GM21825 (cell line): Measurements from ENCODE around the gene LATS2.
"Not testable (repeated sequence)": the region's sequence is repeated elsewhere in the genome, so short reads cannot be mapped to it uniquely, and the experiment has no call there.

Experiments
- ATAC-seq: cut with Tn5 transposase; IDR thresholded peaks from one replicate; pipeline ENCODE4 v1.9.1; 2021; ENCODE audit warnings: mild to moderate bottlenecking, moderate library complexity; ENCODE audit not compliant: unreplicated experiment

Gene LATS2

GRCh38 chr13:21075379-21076249 lies 14.2 kb upstream of the LATS2 start:
- no peak for ATAC-seq

DNA sequence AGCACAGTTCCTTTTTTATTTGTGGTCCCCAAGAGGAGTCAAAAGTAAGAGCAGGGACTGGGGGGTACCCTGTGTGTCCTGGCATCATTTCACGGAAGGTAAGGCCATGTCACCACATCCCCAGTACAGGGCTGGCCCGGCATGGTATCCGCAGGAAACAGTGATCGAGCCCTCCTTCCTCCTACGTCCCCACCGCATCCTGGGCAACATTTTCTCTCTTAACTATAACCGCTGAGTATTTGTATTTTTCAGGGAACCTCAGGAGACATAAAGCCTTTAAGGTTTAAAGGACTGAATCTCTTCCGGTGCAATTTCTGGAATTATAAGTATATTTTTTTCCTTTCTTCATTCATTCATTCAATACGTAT lies 13.6 kb upstream of the LATS2 start:
- ATAC-seq = no peak

DNA sequence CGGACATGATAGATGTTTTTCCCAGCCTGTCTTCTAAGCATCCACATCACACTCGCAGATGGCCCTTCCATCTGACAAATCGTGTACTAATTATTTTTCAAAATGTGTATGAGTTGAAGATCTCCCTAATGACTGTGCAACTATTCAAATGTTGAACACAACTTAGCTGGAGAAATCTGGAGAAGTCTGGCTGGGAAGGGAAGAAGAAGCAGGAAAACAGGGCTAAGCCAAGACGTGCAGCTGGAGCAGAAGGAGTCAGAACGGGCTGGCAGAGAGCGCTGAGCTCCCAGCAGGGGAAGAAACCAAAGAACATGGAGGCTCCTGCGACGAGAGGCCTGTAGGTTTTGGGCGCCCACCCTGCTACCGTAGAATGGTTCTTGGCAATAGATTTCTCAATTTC lies 13.2 kb upstream of the LATS2 start:
- ATAC-seq = no peak

- no peak for ATAC-seq
These were observed 10.5 kb upstream of the LATS2 start for GRCh38 chr13:21071924-21072323.

GRCh38 chr13:21071015-21071414 lies 9.6 kb upstream of the LATS2 start:
- ATAC-seq = no peak

- ATAC-seq = no peak
These were observed 8.2 kb upstream of the LATS2 start for GRCh38 chr13:21069561-21070004.

GRCh38 chr13:21067848-21068247 lies 6.5 kb upstream of the LATS2 start:
- ATAC-seq = no peak

- ATAC-seq = no peak
These were observed 5.6 kb upstream of the LATS2 start for GRCh38 chr13:21066946-21067345.

GRCh38 chr13:21065686-21066085 lies 4.3 kb upstream of the LATS2 start:
- no peak for ATAC-seq

- ATAC-seq = no peak
These were observed 1.6 kb upstream of the LATS2 start for GRCh38 chr13:21063031-21063430.

- ATAC-seq = peak; percentile 21
These were observed 903 bp downstream of the LATS2 start for GRCh38 chr13:21060338-21061028.

GRCh38 chr13:21059641-21060337 lies 1.6 kb downstream of the LATS2 start:
- no peak for ATAC-seq

- no peak for ATAC-seq
These were observed 3.0 kb downstream of the LATS2 start for GRCh38 chr13:21058361-21058760.

DNA sequence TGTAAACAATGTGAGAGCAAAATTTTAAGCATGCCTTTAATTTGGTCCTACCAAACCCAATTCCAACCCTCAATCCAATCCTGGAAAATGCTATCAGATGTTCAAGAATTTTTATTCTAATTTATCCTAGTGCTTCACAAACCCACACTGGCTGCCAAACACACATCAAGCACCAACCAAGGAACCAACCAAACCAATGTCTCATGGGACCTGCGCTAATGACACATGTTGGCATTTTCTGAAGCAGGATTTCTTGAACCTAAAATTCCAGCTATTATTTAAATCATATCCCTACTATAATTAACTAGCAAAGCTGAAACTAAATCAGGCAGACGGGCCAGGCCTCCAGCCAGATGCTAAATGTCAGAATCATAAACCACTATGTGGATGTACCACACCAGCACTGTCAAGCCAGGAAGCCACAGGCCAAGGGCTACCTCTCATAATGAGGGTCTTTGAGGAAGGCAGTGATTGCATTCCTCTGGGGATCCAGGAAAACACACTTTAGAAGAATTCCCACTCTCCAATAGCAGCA lies 5.8 kb downstream of the LATS2 start:
- no peak for ATAC-seq

DNA sequence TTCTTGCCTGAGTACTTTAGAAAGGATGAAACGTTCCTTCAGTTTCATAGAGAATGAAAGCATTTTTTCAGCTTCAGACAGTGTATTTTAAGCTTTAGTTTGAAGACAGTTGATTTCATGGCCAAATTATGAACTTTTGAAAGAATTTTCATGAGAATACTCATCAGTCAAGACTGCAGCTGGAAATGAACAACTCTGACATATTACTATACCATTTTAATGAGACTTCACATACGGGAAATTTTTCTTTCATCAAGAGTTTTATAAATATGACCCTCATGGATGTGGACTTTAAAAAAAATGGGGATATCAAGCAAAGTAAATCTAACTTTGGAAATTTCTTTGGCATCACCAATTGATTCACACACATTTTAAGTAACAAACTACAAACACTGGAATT lies 6.4 kb downstream of the LATS2 start:
- no peak for ATAC-seq

GRCh38 chr13:21054313-21054712 lies 7.1 kb downstream of the LATS2 start:
- no peak for ATAC-seq

- no peak for ATAC-seq
These were observed 8.2 kb downstream of the LATS2 start for GRCh38 chr13:21053231-21053630.

DNA sequence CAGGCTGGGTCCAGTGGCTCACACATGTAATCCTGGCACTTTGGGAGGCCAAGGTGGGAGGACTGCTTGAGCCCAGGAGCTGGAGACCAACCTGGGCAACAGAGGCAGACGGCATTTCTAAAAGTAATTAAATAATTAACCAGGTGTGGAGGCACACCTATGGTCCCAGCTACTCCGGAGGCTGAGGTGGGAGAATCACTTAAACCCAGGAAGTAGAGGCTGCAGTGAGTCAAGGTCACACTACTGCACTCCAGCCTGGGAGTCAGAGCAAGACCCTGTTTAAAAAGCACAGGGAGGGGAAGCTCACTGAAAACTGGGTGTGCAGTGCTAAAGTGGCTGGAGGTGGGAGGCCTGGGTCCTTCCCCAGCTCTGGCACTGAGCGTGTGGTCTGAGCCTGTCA lies 9.7 kb downstream of the LATS2 start:
- ATAC-seq = no peak

DNA sequence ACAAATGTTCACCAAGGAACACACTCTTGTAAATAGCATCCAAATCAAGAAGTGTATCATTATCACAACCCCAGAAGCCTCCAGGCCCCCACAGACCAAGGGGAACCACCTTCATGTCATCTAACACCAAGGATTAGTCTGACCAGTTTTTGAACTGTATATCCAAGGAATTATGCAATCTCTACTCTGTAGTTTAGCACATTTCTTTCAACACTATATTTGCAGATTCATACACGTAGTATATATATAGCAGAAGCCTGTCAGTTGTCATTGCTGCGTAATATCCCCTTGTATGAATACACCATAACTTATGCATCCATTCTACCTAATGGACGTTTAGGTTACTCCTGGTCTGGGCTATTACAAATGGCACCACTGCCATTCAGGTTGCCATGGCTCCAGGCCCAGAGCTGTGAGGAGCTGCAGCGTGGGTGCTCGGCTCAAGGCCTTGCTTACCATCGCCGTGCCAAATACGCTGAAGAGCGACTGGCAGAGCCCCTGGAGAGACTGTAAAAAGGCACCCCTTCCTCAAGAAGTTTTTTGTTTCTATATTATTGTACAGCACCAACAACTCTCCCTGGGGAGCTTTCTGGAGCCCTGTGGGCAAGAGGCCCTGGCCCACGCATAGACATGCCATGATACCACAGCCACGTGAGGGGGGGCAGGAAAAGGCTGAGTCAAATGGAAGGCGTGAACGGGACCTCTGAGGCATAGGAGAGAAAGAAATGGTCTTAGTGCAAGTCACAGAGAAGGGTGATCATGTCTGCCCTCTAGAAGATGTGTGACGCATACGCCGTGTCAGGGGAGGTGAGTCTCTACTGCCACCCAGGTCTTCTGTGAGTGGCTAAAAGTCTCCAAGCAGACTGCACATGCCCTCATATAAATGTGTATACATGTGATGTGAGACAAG lies 10.8 kb downstream of the LATS2 start:
- no peak for ATAC-seq

GRCh38 chr13:21049731-21050130 lies 11.7 kb downstream of the LATS2 start:
- ATAC-seq = not testable (repeated sequence)
